Measurements from ENCODE around the gene MTHFD1L.

- TF ChIP-seq EZH2 (IDR thresholded peaks at IDR 0.05) (no peak), POLR2AphosphoS5 (IDR thresholded peaks at IDR 0.05; ENCODE audit: borderline replicate concordance, low read depth, low read length) (no peak)
Measured at GRCh38 chr6:151032034-151032433, 166.5 kb downstream of the MTHFD1L start.
